ENCODE data around the gene NUDT15.

NUDT15 gene

DNA sequence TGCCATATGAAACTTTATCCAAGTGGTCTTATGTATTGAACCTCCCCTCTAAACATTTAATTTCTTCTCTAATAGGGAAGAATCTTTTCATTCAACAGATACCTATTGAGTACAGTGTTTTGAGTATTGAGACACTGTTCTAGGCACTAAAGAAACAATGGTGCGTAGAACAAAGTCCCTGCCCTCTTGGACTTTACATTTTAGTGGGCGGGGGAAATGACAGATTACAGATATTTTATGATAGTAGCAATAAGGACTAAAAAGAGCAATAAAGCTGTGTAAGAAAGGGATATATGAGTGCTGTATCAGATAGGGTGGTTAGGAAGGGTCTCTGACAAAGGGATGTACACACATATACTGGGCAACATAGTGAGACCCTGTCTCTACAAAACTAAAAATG is 5.4 kb downstream of the NUDT15 start:
- Histone ChIP-seq H4K20me1 (ENCODE audit: insufficient read depth, low read length) (no peaks in the 10 kb centered on the region), H3K9me2 (ENCODE audit: low read depth, low read length) (no peaks in the 10 kb centered on the region), H3K36me3 (ENCODE audit: insufficient read depth, low read length) (peaks cover 43% of the 10 kb centered on the region), H3K9ac (ENCODE audit: low read length) (no peak overlapping the region), H3K4me3 (ENCODE audit: low read depth, low read length, poor library complexity, severe bottlenecking) (no peak overlapping the region), H3K4me2 (ENCODE audit: low read length) (no peak overlapping the region), H3K27ac (ENCODE audit: low read depth, low read length, poor library complexity, severe bottlenecking) (no peak overlapping the region), H3K79me2 (ENCODE audit: insufficient read depth, low read length) (peaks cover 4% of the 10 kb centered on the region; the same call in 1 of the 2 replicates), H2AFZ (ENCODE audit: low read length) (no peak overlapping the region), H3K9me3 (ENCODE audit: low read length) (no peaks in the 10 kb centered on the region), H3K27me3 (ENCODE audit: insufficient read depth, low read length) (no peaks in the 10 kb centered on the region), H3K4me1 (ENCODE audit: insufficient read depth, low read length, severe bottlenecking) (peaks cover 11% of the 10 kb centered on the region), H3F3A (ENCODE audit: insufficient read depth, low read length) (no peaks in the 10 kb centered on the region)
- TF ChIP-seq, protein P1, sequence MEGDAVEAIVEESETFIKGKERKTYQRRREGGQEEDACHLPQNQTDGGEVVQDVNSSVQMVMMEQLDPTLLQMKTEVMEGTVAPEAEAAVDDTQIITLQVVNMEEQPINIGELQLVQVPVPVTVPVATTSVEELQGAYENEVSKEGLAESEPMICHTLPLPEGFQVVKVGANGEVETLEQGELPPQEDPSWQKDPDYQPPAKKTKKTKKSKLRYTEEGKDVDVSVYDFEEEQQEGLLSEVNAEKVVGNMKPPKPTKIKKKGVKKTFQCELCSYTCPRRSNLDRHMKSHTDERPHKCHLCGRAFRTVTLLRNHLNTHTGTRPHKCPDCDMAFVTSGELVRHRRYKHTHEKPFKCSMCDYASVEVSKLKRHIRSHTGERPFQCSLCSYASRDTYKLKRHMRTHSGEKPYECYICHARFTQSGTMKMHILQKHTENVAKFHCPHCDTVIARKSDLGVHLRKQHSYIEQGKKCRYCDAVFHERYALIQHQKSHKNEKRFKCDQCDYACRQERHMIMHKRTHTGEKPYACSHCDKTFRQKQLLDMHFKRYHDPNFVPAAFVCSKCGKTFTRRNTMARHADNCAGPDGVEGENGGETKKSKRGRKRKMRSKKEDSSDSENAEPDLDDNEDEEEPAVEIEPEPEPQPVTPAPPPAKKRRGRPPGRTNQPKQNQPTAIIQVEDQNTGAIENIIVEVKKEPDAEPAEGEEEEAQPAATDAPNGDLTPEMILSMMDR (IDR thresholded peaks at IDR 0.05; ENCODE audit: low read length) = no peak
- no peak for TF ChIP-seq EZH2 (IDR thresholded peaks at IDR 0.05; ENCODE audit: borderline replicate concordance, low read length)

DNA sequence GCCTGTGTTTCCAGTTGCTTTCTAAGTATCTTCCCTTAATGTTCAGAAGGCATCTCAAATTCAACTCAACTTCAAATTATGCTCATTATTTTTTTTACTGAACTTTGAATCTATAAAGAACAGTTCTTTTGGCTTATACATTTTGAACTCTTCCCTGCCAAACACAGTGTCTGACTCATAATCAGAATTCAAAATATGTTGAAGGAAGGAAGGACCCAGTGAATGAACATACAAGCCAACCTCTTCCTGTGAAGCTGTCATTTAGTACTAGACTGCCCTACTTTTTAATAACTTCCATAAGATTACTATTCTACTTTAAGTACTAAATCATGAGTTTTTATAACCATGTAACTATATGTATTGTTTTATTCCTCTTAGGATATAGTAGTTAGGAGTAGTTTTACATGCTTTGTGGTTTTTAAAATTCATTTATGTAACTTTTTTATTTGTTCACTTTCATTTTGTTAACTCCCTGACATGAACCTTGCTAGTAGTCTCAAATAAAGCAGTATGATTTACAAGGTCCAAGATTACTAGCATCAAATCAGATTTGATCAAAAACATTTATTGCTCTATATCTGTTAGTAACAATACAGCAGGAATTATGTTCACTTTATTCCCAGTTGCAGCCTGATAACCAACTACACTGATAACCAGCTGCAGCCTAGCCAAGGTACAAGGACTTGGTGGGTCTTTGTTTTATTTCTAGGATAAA is 6.4 kb downstream of the NUDT15 start:
- Histone ChIP-seq H3K4me2 (ENCODE audit: low read length) (no peak overlapping the region), H3K9me3 (ENCODE audit: low read length) (no peaks in the 10 kb centered on the region), H2AFZ (ENCODE audit: low read length) (no peak overlapping the region), H3K4me3 (ENCODE audit: low read depth, low read length, poor library complexity, severe bottlenecking) (no peak overlapping the region), H3K79me2 (ENCODE audit: insufficient read depth, low read length) (no peaks in the 10 kb centered on the region), H3K9ac (ENCODE audit: low read length) (no peak overlapping the region), H3K27ac (ENCODE audit: low read depth, low read length, poor library complexity, severe bottlenecking) (no peak overlapping the region), H3F3A (ENCODE audit: insufficient read depth, low read length) (no peaks in the 10 kb centered on the region), H4K20me1 (ENCODE audit: insufficient read depth, low read length) (no peaks in the 10 kb centered on the region), H3K9me2 (ENCODE audit: low read depth, low read length) (no peaks in the 10 kb centered on the region), H3K4me1 (ENCODE audit: insufficient read depth, low read length, severe bottlenecking) (peaks cover 2% of the 10 kb centered on the region), H3K36me3 (ENCODE audit: insufficient read depth, low read length) (peaks cover 54% of the 10 kb centered on the region), H3K27me3 (ENCODE audit: insufficient read depth, low read length) (no peaks in the 10 kb centered on the region)
- no peak for TF ChIP-seq EZH2 (IDR thresholded peaks at IDR 0.05; ENCODE audit: borderline replicate concordance, low read length)
- TF ChIP-seq, protein P1 (IDR thresholded peaks at IDR 0.05; ENCODE audit: low read length) = no peak

DNA sequence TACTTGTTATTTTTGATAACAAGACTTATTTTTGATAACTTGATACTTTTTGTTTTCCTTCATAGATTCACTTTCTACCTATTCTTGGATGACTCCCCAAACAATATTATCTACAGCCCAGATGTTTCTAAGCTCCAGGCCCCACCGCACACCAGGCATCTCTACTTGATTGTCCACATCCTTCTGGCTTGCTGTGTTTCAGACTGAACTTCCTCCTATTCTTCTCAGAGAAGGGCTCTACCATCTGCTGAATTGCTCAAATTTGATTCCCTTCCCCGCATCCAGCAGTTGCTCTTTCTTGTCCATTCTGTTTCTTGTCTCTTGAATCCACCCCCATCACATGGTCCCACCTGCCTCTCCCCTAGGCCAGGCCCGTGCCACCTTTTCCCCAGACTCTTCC is 13.0 kb downstream of the NUDT15 start:
- H3K4me3 ChIP-seq (ENCODE audit: low read depth, low read length, poor library complexity, severe bottlenecking) = no peak overlapping the region
- H3K9me3 ChIP-seq (ENCODE audit: low read length) = no peaks in the 10 kb centered on the region
- no peaks in the 10 kb centered on the region for H3K79me2 ChIP-seq (ENCODE audit: insufficient read depth, low read length)
- H3K9me2 ChIP-seq (ENCODE audit: low read depth, low read length) = no peaks in the 10 kb centered on the region
- H4K20me1 ChIP-seq (ENCODE audit: insufficient read depth, low read length) = no peaks in the 10 kb centered on the region
- H3F3A ChIP-seq (ENCODE audit: insufficient read depth, low read length) = no peaks in the 10 kb centered on the region
- no peak overlapping the region for H3K9ac ChIP-seq (ENCODE audit: low read length)
- TF ChIP-seq EZH2 (IDR thresholded peaks at IDR 0.05; ENCODE audit: borderline replicate concordance, low read length) = no peak
- TF ChIP-seq, protein P1 (IDR thresholded peaks at IDR 0.05; ENCODE audit: low read length) = no peak
- H3K4me2 ChIP-seq (ENCODE audit: low read length) = no peak overlapping the region
- no peak overlapping the region for H2AFZ ChIP-seq (ENCODE audit: low read length)
- H3K36me3 ChIP-seq (ENCODE audit: insufficient read depth, low read length) = peaks cover 64% of the 10 kb centered on the region
- H3K27ac ChIP-seq (ENCODE audit: low read depth, low read length, poor library complexity, severe bottlenecking) = no peak overlapping the region
- no peaks in the 10 kb centered on the region for H3K27me3 ChIP-seq (ENCODE audit: insufficient read depth, low read length)
- H3K4me1 ChIP-seq (ENCODE audit: insufficient read depth, low read length, severe bottlenecking) = no peaks in the 10 kb centered on the region
